IPS DF 19.7 (cell line): ENCODE results near the gene DCAF6.
"Not testable (repeated sequence)": the region's sequence is repeated elsewhere in the genome, so short reads cannot be mapped to it uniquely, and the experiment has no call there.

Source experiments
- DNase-seq: peaks from one replicate; pipeline ENCODE4 v3.0.0-alpha.2; 2013; ENCODE audit warnings: low read depth, low spot score

Gene DCAF6

DNA sequence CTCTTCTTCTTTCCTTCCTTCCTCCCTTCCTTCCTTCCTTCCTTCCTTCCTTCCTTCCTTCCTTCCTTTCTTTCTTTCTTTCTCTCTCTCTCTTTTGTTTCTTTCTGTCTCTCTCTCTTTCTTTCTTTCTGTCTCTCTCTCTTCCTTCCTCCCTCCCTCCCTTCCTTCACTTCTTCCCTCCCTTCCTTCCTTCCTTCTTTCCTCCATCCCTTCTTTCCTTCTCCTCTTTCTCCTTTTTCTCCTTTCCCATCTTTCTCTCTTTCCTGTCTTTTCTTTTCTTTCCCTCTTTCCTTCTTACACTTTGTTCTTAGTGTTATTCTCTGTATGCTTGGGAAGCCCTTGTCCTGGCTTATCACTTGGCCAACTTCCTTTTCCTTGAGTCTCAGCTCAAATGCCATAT, 72.8 kb downstream of the DCAF6 start:
- no peak for DNase-seq

GRCh38 chr1:168019407-168019806, 82.9 kb downstream of the DCAF6 start:
- no peak for DNase-seq

DNA sequence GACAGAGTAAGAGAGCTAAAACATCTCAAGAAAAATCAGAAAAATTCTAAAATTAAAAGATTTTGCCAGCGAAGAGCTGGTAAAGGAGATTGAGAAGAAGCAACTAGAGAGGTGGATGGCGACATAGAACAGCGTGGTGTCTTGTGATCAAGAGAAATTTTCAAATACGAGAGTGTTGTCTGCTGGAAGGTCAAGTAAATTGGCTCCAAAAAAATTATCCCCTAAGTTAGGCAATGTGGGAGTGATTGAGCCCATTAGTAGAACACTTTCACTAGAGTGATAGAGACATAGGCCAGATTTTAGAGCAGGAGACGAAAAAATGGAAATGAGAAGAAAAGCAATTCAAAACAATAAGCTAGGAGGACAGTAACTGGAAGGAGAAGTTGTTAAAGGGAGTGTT, 94.7 kb downstream of the DCAF6 start:
- no peak for DNase-seq

GRCh38 chr1:168031627-168032026, 95.1 kb downstream of the DCAF6 start:
- DNase-seq: no peak

- DNase-seq: no peak
Measured at GRCh38 chr1:168032029-168032428, 95.5 kb downstream of the DCAF6 start.

GRCh38 chr1:168035345-168035744, 98.9 kb downstream of the DCAF6 start:
- no peak for DNase-seq

GRCh38 chr1:168042362-168042761, 105.9 kb downstream of the DCAF6 start:
- no peak for DNase-seq

DNA sequence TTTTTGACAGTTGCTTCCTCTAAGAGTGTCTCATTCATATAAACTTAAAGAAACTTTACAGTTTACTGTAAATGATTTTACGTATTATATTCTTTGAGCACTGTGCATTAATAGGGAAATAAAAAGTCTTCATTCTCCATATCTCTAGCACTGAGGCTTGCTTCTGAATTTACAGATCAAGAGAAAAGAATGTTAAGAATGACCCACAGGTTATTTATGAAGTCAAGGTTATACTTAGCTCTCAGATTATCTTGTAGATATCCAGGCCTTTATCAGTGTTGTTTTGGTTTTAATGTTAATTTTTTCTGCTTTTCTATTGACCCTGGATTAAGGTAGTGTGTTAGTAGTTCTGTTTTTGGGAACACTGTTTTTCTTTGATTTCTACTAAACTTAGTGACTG, 108.8 kb downstream of the DCAF6 start:
- DNase-seq: no peak

DNA sequence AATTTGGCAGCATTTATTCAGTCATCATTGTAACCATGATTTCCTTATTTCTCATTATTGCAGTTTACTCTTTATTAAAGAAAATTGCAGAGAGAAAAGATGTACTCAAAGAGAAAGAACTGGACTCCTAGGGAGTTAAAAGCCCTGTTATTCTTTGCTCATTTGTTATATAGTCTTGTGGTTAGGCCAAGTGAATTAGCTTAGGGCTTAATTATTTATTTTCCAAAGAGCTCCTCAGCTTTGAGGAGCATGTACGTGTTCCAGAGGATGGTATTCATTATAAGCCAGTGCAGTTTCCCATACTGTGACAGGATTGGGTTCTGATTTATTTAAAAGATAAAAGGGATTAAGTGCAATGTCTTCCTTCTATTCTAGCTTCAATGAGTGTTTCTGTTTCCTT, 113.8 kb downstream of the DCAF6 start:
- no peak for DNase-seq

DNA sequence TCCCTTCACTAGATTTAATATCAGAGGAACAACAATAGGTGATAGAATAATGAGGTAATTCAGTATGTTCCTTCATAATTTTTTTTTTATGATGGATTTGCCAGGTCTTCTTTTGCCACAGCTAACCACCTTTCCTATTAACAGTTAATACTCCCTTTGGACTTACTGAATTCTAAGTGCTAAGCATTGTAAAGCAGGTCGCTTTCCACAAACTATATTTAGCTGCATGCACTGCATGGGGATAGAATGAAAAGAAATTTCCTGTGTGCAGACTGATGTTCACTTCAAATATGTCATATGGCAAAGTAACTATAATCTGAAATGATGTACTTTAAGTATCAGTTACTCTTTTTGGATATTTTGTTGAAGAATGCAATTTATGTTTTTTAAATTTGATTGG, 114.4 kb downstream of the DCAF6 start:
- no peak for DNase-seq

- no peak for DNase-seq
Measured at GRCh38 chr1:168053681-168054080, 117.2 kb downstream of the DCAF6 start.

GRCh38 chr1:168054117-168054516, 117.6 kb downstream of the DCAF6 start:
- no peak for DNase-seq

DNA sequence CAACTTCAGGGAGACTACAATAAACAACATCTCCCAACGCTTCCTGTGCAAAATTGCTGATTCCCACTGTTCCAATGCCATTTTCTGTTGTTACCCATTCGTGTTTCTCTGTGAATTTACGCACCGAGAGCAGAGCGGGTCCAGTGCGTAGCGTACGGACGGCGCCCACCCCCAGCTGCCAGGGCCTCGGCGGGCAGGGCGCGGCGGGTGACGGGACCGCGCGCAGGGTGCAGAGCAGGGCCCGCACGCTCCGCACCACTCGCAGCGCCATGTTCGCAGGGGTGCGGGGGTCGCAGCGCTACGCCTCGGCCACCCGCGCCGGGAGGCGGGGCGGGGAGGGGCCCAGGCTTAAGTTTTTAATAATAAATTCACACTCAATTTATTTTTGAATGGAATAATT, 119.7 kb downstream of the DCAF6 start:
- not testable (repeated sequence) for DNase-seq

DNA sequence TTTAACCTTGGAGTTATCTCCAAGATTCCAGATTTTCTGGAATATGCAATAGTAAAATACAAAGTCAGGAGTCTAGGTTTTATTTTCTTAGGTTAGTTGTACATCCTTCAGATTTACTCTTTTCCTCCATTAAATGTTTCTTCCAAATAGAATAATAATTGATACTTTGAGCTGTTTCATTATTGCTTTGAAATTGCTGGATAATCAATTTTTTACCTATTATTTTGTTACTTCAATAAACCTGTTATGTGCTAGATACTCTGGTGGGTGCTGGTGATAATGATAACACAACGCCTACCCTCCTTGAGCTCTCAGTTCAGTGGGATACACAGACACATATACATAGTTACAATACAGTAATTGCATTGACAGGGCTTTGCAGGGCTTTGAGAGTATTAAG, 120.9 kb downstream of the DCAF6 start:
- no peak for DNase-seq

- DNase-seq: no peak
Measured at GRCh38 chr1:168057921-168058320, 121.4 kb downstream of the DCAF6 start.

GRCh38 chr1:168064216-168064615, 127.7 kb downstream of the DCAF6 start:
- no peak for DNase-seq

- no peak for DNase-seq
Measured at GRCh38 chr1:168065506-168065905, 129.0 kb downstream of the DCAF6 start.

GRCh38 chr1:168069384-168069783, 132.9 kb downstream of the DCAF6 start:
- no peak for DNase-seq

DNA sequence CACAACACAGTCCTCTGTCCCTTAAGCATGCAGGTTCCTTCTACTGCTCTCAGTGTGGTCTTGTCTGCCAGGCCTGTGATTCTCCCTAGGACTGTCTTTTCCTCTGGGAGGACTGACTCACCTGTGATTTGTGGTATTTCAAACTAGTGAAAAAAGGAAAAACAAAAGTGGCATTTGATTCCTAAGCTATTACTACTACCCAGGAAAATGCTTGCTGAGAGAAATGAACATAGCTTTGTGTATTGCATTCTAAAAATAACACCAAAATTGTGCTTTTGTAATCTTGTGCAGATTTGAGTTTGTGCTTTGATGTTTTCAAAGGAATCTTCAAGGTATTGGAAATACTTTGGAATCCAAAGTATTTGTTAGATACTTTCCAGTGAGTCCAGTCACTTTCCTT, 143.3 kb downstream of the DCAF6 start:
- no peak for DNase-seq

DNA sequence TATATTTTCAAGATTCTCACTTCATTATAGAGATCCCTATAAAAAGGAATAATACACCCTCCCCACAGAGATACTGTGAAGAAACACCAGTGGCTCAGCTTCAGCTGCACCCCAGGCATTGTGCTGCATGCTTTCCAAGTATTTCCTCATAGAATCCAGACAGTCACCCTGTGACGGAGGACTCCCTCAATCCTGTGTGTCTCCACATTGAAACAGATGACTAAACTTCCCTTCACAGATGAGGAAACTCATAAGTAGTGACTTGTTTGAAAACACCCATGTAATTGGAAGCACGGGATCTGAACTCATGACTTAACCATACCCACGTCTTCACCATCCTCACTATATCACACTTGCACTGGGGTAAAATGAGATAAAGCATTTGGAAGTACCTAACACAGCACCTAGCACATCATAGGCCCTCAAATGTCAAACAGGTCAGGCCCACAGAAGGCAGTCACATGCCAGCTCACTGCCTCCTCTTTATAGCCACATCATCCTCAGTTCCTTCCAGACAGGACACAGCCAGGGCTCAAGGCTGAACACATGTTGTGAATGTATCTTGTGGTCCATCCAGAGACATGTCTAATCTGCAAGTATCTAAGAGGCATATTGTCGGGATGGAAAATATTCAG, 145.0 kb downstream of the DCAF6 start:
- DNase-seq: no peak

DNA sequence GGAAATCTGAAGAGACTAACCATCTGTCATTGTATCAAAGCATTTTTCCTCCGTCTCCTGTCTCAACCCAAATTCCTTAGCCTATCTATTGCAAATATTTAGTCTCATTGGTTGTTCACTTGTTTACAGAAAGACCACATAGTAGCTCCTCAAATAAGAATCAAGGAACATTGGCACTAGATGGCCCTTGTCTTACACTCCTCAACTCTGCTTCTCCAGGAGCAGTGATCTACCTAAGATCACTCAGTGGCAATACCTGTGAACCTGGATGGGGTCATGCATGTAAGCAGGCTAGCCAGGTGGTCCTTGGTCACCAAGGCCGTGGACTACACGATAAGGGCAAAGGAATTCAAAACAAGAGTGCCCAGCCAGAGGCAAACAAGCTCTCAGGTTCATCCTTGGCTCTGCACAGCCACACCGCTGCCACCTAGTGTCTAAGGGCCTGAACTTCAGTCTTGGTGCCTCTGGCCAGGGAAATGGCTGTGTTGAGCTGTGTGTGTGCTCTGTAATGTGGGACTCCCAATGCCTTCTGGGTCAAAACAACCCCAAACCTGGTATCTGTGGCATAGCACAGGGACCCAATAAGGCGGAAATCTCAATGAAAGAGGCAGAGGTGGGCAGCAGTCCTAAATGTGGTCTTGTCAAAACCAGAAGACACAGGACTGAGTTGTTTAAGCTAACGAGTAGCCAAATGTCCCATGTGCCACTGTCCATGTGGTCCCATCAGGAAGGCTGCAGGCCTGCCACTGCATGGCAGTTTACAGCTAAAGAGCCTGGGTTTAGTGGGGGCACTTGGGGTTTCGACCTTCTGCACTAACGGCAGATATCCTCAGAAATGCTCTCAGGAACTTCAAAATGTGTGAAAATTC, 145.8 kb downstream of the DCAF6 start:
- peak; percentile 57 for DNase-seq

- DNase-seq: no peak
Measured at GRCh38 chr1:168083456-168084325, 147.2 kb downstream of the DCAF6 start.
